Neural progenitor cell (in vitro differentiated cells): ENCODE data around the gene ZNF501. TPM values are rescaled to one million over a fixed set of nuclear protein-coding genes. Genes with fewer than 3 reads are reported as not detected.

Experiments used
- DNase-seq: peaks from one replicate; pipeline ENCODE4 v3.0.0-alpha.2; 2016; ENCODE audit warnings: low spot score
- H2AFZ ChIP-seq: fragments of 200-600 bp; sonication (generic); replicated peaks from 2 replicates; pipeline ENCODE4 v1.6.1; 2016; ENCODE audit warnings: antibody characterized with exemption
- H3F3A ChIP-seq: fragments of 200-600 bp; sonication (generic); 2 replicates; pipeline ENCODE4 v1.6.1; 2016; ENCODE audit warnings: antibody characterized with exemption, low read depth
- H3K27ac ChIP-seq: fragments of 200-600 bp; sonication (generic); 2 replicates; pipeline ENCODE4 v1.5.1; 2016; ENCODE audit warnings: mild to moderate bottlenecking
- H3K27me3 ChIP-seq: fragments of 200-600 bp; sonication (generic); 2 replicates; pipeline ENCODE4 v1.6.1; 2016; ENCODE audit warnings: mild to moderate bottlenecking, moderate library complexity
- H3K36me3 ChIP-seq: fragments of 200-600 bp; sonication (generic); 2 replicates; pipeline ENCODE4 v1.5.1; 2016
- H3K4me1 ChIP-seq: fragments of 200-600 bp; sonication (generic); 2 replicates; pipeline ENCODE4 v1.6.1; 2016; ENCODE audit warnings: mixed run types
- H3K4me2 ChIP-seq: fragments of 200-600 bp; sonication (generic); 2 replicates; pipeline ENCODE4 v1.6.1; 2016
- H3K4me3 ChIP-seq: fragments of 200-600 bp; sonication (generic); 2 replicates; pipeline ENCODE4 v1.5.1; 2016
- H3K79me2 ChIP-seq: fragments of 200-600 bp; sonication (generic); 2 replicates; pipeline ENCODE4 v1.6.1; 2016; ENCODE audit warnings: low read depth
- H3K9ac ChIP-seq: fragments of 200-600 bp; sonication (generic); 2 replicates; pipeline ENCODE4 v1.6.1; 2016
- H3K9me3 ChIP-seq: fragments of 200-600 bp; sonication (generic); 2 replicates; pipeline ENCODE4 v1.5.1; 2016; ENCODE audit warnings: low read depth
- H4K20me1 ChIP-seq: fragments of 200-600 bp; sonication (generic); 2 replicates; pipeline ENCODE4 v1.6.1; 2016; ENCODE audit warnings: low read depth
- H3K27ac Mint-ChIP-seq: 3 replicates; pipeline ENCODE4 v1.8.0; 2021; ENCODE audit warnings: mixed read lengths
- H3K27me3 Mint-ChIP-seq: 2 replicates; pipeline ENCODE4 v1.8.0; 2022; ENCODE audit warnings: low read depth, mild to moderate bottlenecking, inconsistent platforms, moderate library complexity, mixed read lengths; ENCODE audit not compliant: insufficient read depth
- H3K36me3 Mint-ChIP-seq: 3 replicates; pipeline ENCODE4 v1.8.0; 2021; ENCODE audit warnings: mixed read lengths
- H3K4me1 Mint-ChIP-seq: 3 replicates; pipeline ENCODE4 v1.8.0; 2021; ENCODE audit warnings: mixed read lengths
- H3K4me3 Mint-ChIP-seq: 3 replicates; pipeline ENCODE4 v1.8.0; 2021; ENCODE audit warnings: mild to moderate bottlenecking, moderate library complexity, mixed read lengths
- H3K9me3 Mint-ChIP-seq: 3 replicates; pipeline ENCODE4 v1.8.0; 2020; ENCODE audit warnings: mixed read lengths
- EZH2 ChIP-seq: fragments of 200-600 bp; sonication (generic); IDR thresholded peaks from 2 replicates; pipeline ENCODE4 v1.6.1; 2017; ENCODE audit warnings: antibody characterized with exemption, mild to moderate bottlenecking, moderate library complexity
- EZH2phosphoT487 ChIP-seq: fragments of 200-600 bp; sonication (generic); IDR thresholded peaks from 2 replicates; pipeline ENCODE4 v1.6.1; 2017; ENCODE audit warnings: antibody characterized with exemption
- total RNA-seq: library from RNA; depleted of rRNA; stranded (reverse); fragments of >200 nt; gene quantifications from 2 replicates; pipeline ENCODE4 v1.2.3, GENCODE V29; 2015; ENCODE audit warnings: low replicate concordance
- TF ChIP-seq, protein P1 (sequence below): fragments of 200-600 bp; sonication (generic); IDR thresholded peaks from 2 replicates; pipeline ENCODE4 v1.5.1; 2017; ENCODE audit warnings: antibody characterized with exemption, mild to moderate bottlenecking

The ZNF501 gene
- total RNA-seq, 1 donor from 2014 or later: 12.6 TPM

GRCh38 chr3:44721231-44722102, 8.0 kb upstream of the ZNF501 start:
- Histone ChIP-seq H2AFZ (no peak overlapping the region), H3K27me3 (no peaks in the 10 kb centered on the region), H3K4me2 (no peak overlapping the region), H4K20me1 (no peaks in the 10 kb centered on the region), H3K36me3 (peaks cover 9% of the 10 kb centered on the region), H3K9me3 (peaks cover 42% of the 10 kb centered on the region), H3K4me3 (no peak overlapping the region), H3K9ac (no peak overlapping the region), H3K27ac (no peak overlapping the region), H3K4me1 (no peaks in the 10 kb centered on the region), H3K79me2 (no peaks in the 10 kb centered on the region), H3F3A (no peaks in the 10 kb centered on the region)
- H3K36me3 Mint-ChIP-seq: peaks cover 30% of the 10 kb centered on the region
- H3K27me3 Mint-ChIP-seq: no peaks in the 10 kb centered on the region
- H3K27ac Mint-ChIP-seq: no peak overlapping the region
- H3K9me3 Mint-ChIP-seq: peaks cover 79% of the 10 kb centered on the region
- DNase-seq: no peak
- H3K4me1 Mint-ChIP-seq: no peaks in the 10 kb centered on the region
- TF ChIP-seq EZH2: no peak
- TF ChIP-seq, protein P1, sequence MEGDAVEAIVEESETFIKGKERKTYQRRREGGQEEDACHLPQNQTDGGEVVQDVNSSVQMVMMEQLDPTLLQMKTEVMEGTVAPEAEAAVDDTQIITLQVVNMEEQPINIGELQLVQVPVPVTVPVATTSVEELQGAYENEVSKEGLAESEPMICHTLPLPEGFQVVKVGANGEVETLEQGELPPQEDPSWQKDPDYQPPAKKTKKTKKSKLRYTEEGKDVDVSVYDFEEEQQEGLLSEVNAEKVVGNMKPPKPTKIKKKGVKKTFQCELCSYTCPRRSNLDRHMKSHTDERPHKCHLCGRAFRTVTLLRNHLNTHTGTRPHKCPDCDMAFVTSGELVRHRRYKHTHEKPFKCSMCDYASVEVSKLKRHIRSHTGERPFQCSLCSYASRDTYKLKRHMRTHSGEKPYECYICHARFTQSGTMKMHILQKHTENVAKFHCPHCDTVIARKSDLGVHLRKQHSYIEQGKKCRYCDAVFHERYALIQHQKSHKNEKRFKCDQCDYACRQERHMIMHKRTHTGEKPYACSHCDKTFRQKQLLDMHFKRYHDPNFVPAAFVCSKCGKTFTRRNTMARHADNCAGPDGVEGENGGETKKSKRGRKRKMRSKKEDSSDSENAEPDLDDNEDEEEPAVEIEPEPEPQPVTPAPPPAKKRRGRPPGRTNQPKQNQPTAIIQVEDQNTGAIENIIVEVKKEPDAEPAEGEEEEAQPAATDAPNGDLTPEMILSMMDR: no peak
- TF ChIP-seq EZH2phosphoT487: no peak
- no peak overlapping the region for H3K4me3 Mint-ChIP-seq

GRCh38 chr3:44722103-44722401, 7.4 kb upstream of the ZNF501 start:
- Histone ChIP-seq H3K27me3 (no peaks in the 10 kb centered on the region), H3F3A (no peaks in the 10 kb centered on the region), H3K9ac (no peak overlapping the region), H2AFZ (no peak overlapping the region), H4K20me1 (no peaks in the 10 kb centered on the region), H3K4me3 (no peak overlapping the region), H3K4me1 (no peaks in the 10 kb centered on the region), H3K9me3 (peaks cover 36% of the 10 kb centered on the region), H3K79me2 (no peaks in the 10 kb centered on the region), H3K4me2 (no peak overlapping the region), H3K36me3 (peaks cover 9% of the 10 kb centered on the region), H3K27ac (no peak overlapping the region)
- H3K36me3 Mint-ChIP-seq: peaks cover 30% of the 10 kb centered on the region
- peaks cover 74% of the 10 kb centered on the region for H3K9me3 Mint-ChIP-seq
- no peak for DNase-seq
- no peaks in the 10 kb centered on the region for H3K4me1 Mint-ChIP-seq
- no peaks in the 10 kb centered on the region for H3K27me3 Mint-ChIP-seq
- no peak overlapping the region for H3K4me3 Mint-ChIP-seq
- TF ChIP-seq EZH2 (no peak), EZH2phosphoT487 (no peak)
- TF ChIP-seq, protein P1: no peak
- no peak overlapping the region for H3K27ac Mint-ChIP-seq

GRCh38 chr3:44734646-44735168, 5.3 kb downstream of the ZNF501 start:
- no peak overlapping the region for H2AFZ ChIP-seq
- Mint-ChIP-seq H3K27me3 (no peaks in the 10 kb centered on the region), H3K27ac (no peak overlapping the region)

More at GRCh38 chr3:44734646-44735168, 5.3 kb downstream of the ZNF501 start:
- no peaks in the 10 kb centered on the region for H3K27me3 ChIP-seq
- peaks cover 55% of the 10 kb centered on the region for H3K9me3 ChIP-seq
- H3K9me3 Mint-ChIP-seq: peaks cover 65% of the 10 kb centered on the region
- DNase-seq: no peak
- H3K79me2 ChIP-seq: peaks cover 4% of the 10 kb centered on the region
- no peak overlapping the region for H3K4me3 Mint-ChIP-seq
- H3K4me1 Mint-ChIP-seq: no peaks in the 10 kb centered on the region
- H3K36me3 ChIP-seq: peaks cover 49% of the 10 kb centered on the region
- H3K4me3 ChIP-seq: no peak overlapping the region
- H3K4me1 ChIP-seq: no peaks in the 10 kb centered on the region
- TF ChIP-seq EZH2 (no peak), EZH2phosphoT487 (no peak)
- TF ChIP-seq, protein P1: no peak
- no peaks in the 10 kb centered on the region for H4K20me1 ChIP-seq
- H3K9ac ChIP-seq: no peak overlapping the region
- no peak overlapping the region for H3K27ac ChIP-seq
- H3F3A ChIP-seq: no peaks in the 10 kb centered on the region
- H3K4me2 ChIP-seq: no peak overlapping the region
- H3K36me3 Mint-ChIP-seq: peaks cover 6% of the 10 kb centered on the region
